ENCODE measurements around the gene SLAMF7.
"Not testable (repeated sequence)": the region's sequence is repeated elsewhere in the genome, so short reads cannot be mapped to it uniquely, and the experiment has no call there.

The SLAMF7 gene

DNA sequence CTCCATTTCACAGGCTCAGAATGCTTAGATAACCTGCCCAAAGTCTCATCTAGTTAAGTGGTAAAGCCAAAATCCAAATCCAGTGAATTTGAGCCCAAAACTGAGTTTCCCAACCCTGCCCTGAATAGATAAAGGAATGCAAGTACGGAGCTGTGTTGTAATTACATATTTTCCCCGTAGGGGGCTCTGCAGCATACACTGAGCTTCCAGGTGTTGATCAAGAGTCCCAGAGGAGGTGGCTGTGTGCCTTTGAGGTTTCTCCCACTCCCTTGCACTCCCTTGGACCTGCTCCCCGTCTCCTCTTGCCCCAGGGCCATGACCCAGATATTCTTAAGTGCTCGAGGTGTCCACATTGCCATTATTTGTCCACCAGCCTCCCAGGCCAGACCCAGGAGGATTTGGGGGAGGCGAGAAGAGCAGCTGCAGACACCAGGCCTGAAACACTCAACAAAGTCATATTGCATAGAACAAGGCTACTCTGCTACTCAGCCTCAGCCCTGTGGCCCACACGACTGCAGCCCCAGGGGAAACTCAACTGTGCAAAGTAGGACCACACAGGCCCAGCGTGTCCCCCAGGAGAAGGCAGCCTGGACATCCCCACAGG is 38.5 kb downstream of the SLAMF7 start:
- peak; percentile 74 for DNase-seq

DNA sequence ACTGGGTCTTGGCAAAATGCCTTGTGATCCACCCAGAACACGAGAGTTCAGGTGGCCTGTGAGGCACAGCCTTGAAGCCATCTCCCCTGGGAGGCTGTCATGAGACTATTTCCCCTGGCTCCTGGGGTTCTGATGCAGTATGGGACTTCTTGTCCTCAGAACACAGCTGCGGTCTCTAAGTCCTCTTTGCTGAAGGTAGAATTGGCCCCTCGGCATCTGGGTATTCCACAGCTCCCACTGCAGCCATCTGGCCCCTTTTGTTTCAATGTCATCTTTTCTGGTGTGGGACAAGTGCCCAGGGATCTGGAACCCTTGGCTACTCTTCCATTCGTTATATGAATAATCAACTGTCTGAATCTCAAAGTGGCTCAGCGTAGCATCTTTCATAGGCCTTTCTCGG is 39.9 kb downstream of the SLAMF7 start:
- DNase-seq, result no peak

DNA sequence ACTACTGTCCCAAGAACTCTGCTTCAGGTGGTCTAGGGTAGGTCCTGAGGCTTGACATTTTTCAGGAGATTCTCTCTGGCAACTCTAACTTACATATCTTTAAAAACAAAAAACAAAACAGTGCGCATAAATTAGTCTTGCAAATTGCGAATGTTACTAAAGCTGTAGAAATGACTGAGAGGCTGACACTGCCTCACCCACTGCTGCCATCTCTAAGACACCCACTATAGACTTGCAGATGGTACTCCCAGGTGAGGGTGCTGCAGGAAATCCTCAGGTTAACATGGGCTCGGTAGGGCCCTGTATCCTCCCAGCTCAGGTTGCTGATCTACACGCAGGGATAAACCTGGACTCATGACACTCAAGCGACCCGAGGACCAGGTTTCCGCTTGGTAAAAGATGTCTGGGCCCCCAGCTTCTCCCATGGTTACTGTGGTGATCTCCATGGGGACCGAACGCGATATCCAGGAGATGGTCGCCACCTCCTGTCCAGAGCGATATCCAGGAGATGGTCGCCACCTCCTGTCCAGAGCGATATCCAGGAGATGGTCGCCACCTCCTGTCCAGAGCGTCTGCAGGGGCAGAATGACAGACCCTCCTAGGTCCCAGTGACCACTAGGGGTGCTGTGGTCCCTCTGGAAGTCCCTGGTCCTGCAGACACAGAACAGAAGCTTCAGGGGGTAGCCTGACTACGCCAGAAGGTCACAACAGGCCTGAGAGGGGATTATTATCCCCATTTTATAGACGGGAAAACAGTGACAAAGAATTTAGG is 40.8 kb downstream of the SLAMF7 start:
- peak; percentile 54 for DNase-seq

DNA sequence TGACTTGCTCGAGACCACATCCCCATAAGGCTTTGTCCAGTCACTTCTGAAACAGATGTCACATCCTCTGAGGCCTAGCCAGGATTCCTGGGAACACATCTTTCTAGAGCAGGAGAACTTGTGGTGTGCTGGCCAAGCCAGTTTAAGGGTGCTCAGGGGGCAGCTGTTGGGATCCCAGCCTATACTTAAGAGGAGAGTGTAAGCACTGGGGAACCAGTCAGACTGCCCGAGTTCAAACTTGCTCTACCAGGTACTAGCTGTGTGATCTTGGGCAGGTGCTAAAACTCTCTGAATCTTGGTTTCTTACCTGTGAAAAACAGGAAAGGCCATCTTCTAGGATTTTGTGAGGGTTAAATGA is 41.3 kb downstream of the SLAMF7 start:
- DNase-seq, result no peak

DNA sequence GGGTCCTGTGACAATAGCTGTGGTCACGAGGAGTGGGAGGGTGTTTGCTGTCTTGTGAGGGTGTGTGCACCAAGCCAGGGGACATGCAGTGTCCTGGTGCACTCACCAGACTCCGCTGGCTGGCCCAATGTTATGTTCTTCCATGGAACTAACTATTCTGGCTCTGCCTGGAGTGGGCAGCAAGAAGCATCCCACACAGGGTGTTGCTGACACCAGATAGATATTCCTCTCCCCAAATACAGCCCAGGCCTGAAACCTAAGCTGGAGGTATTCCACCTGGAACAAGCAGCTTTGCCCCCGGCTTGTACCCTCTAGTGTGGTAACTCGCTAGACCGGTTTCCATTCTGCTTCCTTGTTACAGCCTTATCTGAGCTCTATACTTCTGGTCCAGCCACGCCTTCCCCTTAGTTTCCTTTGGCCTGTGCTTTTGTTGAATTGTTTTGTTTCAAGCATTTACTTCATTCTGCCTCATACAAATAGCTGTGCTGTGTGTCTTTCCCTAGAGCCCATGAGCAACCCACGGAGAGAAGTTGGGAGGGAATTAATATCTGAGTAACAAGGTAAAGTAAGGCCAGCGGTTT is 42.2 kb downstream of the SLAMF7 start:
- DNase-seq, result no peak

DNA sequence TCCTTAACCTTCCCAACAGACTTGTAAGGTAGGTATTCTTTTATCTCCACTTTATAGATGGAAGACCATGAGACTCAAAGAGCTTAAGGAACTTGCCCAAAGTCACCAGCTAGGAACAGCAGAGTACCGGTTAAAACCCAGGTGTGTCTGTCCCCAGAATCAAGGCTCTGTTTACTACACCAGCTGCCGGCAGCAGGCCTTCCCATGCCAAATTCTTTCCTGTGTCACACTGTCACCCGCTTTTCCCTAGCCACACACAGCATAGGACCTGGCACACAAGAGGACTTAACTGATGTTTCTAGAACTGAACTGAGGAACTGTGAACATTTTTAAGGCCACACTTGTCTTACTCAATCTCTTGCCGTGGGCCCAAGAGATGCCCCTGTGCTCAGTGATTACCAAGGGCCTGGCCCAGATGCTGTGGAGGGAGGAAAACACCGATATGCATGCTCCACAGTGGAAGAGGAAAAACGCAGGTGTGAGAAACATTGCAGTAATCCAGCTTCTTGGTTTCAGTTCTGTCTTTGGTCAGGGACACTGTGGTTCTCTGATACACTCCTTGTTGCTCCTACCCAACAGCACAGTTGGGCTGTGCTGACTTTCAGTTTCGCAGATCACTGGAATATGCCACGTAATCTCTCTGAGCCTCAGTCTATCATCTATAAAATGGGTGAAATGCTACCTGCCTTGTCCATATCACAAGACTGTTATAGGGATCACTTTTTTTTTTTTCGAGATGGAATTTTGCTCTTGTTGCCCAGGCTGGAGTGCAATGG is 43.1 kb downstream of the SLAMF7 start:
- peak; percentile 84 for DNase-seq

DNA sequence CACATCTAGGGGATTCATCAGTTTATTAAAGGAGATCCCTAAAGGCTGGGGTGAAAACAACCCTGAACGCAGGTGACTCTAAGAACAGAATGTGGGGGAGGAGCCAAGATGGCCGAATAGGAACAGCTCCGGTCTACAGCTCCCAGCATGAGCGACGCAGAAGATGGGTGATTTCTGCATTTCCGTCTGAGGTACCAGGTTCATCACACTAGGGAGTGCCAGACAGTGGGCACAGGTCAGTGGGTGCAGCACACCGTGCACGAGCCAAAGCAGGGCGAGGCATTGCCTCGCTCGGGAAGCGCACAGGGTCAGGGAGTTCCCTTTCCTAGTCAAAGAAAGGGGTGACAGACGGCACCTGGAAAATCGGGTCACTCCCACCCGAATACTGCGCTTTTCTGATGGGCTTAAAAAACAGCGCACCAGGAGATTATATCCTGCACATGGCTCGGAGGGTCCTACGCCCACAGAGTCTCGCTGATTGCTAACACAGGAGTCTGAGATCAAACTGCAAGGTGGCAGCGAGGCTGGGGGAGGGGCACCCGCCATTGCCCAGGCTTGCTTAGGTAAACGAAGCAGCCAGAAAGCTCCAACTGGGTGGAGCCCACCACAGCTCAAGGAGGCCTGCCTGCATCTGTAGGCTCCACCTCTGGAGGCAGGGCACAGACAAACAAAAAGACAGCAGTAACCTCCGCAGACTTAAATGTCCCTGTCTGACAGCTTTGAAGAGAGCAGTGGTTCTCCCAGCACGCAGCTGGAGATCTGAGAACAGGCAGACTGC is 44.1 kb downstream of the SLAMF7 start:
- DNase-seq, result not testable (repeated sequence)

DNA sequence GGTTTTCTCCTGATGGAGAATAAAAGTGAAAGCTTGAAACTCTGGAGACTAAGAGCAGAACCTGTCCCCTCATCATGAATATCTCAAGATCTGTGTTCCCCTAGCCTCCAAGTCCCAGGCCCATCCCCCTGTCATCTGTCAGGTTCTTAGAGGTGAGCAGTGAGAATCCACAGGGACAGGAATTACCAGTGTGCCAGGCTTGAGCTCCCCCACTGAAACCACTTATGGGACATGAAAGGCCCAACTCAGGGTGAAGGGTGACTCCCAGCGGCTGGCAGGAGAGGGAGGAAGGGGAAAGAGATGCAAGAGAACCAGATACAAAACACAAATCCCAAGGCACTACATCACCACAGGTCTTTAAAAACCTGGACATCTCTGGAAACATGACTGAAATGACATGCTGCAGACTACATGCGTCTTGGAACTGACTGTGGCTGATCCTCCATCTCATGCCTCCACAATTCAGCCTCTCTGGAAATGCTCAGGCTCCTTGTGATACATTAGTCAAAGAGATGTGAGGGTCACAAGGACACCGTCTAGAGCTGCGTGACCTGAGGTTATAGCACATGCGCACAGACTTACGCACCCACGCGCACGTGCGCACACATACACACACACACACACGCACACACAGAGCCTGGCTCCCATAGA is 50.1 kb downstream of the SLAMF7 start:
- DNase-seq, result no peak

DNA sequence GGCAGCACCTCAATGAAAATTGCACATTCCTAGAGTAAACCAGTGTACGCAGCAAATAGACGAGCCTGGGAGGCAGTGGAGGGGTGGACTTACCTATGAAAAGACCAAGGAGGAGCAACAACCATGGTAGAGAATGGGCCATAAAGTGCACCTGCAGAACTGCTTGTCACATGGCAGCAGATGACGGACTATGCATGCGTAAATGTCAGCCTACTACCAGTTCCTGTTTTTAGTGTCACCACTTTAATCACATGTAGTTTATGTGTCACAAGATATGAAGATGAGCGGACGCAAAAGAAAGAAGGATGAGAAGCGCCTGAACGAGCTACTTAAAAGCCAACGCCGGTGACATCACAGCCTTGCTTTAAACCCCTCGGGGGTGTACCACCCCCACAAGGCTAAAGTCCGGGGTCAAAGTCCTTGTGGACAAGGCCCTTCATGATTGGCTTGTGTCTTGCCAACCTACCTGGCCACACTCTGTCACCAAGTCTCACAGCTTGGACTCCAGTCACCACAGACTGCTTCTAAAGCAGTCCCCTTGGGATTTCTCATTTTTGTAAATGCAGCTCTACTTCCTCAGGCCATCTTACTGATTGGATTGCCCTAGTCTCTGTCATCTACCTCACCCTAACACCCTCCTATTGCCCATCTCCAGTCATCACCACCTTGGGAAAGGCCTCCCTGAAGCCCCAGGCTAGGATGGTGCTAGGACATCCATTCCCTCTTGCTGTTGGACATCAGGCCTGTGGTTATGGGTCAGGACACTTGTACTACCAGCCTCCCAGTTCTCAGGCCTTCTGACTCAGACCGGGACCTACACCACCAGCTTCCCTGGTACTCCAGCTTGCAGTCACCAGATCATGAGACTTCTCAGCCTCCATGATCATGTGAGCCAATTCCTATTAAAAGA is 50.9 kb downstream of the SLAMF7 start:
- no peak for DNase-seq

DNA sequence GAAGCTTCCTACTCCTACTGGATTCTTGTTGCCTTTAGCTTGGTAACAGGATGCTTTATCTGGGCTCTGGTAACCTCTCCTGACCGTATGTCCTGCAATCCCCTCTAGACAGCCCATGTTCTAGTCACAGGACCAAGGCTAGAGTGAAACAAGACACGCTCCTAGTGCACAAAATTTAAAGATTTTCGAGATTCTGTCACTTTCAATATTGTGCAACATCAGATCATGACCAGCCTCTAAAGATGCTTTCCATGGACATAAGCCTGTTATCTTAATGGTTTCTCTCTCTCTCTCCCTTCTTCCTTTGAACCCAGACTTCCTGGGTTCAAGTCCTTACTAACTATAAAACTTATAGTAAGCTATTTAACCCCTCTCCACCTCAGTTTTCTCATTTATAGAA is 55.3 kb downstream of the SLAMF7 start:
- DNase-seq, result no peak

DNA sequence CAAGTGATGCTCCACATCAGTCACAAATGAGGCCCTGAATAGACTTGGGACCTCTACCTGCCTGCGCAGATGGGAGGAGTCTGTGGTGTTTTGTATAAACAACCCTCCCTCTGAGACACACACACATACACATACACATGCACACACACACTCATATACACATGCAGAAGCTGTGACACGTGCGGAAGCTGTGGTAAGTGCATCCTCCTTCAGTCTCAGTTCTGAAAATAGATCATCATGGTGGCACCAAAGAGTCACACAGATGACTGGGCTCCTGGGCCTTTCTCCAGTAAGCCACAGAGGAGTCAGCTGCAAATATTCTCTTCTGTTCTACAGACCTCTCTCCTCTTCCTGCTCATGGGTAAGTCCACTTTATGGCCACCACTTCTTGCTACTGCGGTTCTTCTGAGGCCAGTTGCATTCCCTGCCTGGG is 56.9 kb downstream of the SLAMF7 start, which contains the start of gene LY9:
LY9 (plus strand) TSS at position 224 of the 433 bp plus-strand sequence; CDS start at position 238, 14 bp downstream.
- DNase-seq, result peak; percentile 93

DNA sequence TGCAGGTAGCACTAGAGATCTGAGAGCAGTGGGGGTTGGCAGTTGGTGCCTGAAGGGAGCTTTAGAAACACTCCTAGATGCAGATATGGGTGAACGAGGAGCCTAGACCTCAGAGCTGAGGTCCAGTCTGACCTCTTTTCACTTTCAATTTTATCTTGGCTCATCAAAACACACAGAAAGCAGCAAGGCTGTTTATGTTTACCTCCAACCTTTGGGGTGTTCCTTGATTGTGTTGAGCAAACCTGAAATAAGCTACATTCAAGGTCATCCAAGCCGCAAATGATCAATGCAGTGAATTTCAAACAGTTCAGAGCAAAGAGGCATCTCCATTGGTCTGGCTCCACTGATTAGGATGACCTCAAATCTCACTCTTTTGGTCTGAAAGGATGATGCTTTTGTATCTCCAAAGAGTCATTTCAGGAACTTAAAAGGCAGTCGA is 58.2 kb downstream of the SLAMF7 start:
- DNase-seq, result peak; percentile 59

DNA sequence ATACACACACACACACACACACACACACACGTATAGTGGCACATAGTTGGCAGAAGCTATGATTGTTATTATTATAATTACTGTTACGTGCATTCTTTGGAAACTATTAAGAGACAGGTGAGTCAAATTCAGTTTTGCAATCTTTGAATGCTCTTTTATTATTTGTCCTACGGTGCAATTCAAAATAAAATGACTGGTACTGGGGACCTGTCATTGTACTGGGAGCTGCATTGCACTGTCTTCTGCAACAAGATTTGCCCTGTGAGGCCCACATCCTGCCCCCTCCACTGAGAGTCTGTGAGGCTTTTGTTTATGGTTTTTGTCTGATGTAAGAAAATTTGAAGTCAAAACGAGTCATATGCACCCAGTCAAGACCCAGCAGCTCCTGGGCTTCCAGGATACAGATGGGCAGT is 58.8 kb downstream of the SLAMF7 start:
- DNase-seq, result peak; percentile 77

DNA sequence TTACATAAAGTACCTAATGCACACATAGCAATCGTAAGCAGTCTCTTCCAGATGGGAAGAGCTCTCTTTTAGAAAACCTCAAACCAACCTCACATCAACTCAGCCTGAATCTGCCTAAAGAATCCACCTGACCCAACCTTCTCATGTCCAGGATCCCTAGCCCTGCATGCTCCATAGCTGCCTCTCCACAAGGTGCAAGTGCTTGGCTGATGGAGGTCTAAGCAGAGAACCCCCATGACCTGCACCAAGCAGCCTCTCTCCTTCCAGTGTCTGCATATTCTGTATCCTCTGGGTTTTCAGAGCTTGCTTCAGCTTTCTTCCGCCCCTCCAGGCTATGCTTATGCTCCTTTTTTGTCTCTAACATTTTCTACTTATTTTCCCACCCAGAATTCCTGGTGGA is 59.4 kb downstream of the SLAMF7 start:
- no peak for DNase-seq

DNA sequence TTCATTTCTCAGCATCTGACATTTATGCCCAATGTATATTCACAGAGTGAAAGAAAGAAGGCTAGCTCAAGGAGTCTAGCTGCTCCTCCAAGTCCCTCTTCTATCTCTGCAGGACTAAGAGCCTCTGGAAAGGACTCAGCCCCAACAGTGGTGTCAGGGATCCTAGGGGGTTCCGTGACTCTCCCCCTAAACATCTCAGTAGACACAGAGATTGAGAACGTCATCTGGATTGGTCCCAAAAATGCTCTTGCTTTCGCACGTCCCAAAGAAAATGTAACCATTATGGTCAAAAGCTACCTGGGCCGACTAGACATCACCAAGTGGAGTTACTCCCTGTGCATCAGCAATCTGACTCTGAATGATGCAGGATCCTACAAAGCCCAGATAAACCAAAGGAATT is 60.6 kb downstream of the SLAMF7 start:
- DNase-seq, result no peak

DNA sequence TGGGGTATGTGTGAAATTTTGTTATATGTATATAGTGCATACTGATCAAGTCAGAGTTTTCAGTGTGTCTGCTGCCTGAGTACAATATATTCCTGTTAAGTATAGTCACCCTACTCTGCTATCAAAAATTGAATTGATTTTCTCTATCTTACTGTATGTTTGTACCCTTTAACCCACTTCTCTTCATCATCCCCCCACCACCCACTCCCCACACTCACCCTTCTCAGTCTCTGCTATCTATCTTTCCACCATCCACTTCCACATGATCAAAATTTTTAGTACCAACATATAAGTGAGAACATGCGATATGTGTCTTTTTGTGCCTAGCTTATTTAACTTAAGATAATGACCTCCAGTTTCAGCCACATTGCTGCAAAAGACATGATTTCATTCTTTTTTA is 61.1 kb downstream of the SLAMF7 start:
- DNase-seq, result no peak

DNA sequence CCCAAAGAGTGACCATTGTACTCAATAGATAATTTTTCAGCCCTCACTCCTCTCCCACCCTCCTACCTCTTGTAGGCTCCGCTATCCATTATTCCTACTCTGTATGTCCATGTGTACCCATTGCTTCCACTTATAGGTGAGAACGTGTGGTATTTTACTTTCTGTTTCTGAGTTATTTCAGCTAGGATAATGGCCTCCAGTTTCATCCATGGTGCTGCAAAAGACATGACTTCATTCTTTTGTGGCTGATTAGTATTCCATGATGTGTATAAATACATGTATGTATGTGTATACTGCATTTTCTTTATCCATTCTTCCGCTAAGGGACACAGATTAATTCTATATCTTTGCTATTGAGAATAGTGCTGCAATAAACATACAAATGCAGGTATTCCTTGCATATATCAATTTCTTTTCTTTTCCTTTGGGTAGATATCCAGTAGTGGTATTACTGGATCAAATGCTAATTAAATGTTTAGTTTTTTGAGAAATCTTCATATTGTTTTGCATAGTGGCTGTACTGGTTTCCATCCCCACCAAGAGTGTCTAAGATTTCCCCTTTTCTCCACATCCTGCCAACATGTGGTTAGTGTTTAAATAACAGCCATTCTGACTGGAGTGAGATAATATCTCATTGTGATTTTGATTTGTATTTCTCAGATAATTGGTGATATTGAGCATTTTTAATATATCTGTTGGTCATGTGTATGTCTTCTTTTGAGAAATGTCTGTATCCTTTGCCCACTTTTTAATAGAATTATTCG is 61.8 kb downstream of the SLAMF7 start:
- DNase-seq, result peak; percentile 63

DNA sequence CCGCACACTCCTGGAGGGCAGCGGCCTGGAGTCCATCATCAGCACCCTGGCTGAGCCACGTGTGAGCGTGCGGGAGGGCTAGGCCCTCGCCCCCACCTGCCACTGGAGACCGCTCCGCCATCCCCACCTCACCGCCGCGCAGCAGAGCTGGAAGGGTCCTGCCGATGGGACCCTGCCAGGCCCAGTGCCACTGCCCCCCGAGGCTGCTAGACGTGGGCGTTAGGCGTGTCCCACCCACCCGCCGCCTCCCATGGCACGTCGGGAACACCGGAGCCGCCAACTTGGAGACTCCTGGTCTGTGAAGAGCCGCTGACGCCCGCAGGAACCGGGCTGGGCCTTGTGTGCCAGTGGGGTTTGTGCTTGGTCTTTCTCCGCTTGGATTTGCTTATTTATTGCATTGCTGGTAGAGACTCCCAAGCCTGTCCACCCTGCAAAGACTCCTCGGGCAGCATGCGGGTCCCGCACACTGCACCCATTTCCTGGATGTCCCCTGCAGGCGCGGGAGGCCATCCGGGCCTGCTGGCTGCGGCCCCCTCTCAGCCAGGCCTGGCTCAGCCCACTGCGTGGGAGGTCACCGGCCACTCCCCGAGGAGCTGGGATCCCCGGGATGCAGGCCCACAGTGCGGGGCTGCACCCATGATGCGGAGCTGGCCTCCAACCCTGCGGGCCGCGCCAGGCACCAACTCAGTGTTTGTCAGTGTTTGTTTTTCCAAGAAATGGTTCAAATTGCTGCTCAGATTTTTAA is 63.0 kb downstream of the SLAMF7 start:
- DNase-seq, result no peak

All from activated CD4-positive, alpha-beta T cell treated with anti-CD3 and anti-CD28 coated beads, Interleukin-2, amount 50 U/mL, for 16 hours (primary cell).